ENCODE results near the gene EML6.
A peak's percentile ranks its signal among the peaks of the same experiment; 100 is the strongest.

EML6 gene

DNA sequence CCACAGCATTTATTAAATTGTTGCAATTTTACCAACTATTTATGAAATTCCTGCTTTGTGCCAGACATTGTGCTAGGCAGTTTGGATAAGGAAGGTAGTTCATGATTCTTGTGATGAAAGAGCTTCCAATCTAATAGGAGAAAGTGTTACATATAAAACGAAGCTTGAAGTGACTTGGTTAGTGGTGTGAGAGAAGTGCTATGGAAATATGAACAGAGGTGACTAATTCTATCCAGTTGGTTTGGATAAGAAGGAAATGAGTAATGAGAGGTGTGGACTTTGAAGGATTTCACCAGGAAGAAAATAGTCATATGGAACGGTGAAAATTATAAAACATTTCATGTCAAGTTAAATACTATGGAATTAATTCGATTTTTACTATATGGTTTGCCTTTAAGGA lies 48.6 kb downstream of the EML6 start:
- H3K23ac ChIP-seq (ENCODE audit: low read depth, low read length, poor library complexity): no peak overlapping the region
- no peak overlapping the region for H3K4me3 ChIP-seq (ENCODE audit: low read length in 2 of 2)
- no peak overlapping the region for H2BK12ac ChIP-seq (ENCODE audit: low read length)
- H3K18ac ChIP-seq (ENCODE audit: low read length): no peak overlapping the region
- H3K27me3 ChIP-seq (ENCODE audit: control insufficient read depth in 3 of 3, insufficient read depth in 3 of 3, low read depth in 1 of 3, low read length in 3 of 3): no peaks in the 10 kb centered on the region
- H4K8ac ChIP-seq (ENCODE audit: low read depth, low read length): no peak overlapping the region
- no peak overlapping the region for H3K4ac ChIP-seq (ENCODE audit: low read length)
- no peak overlapping the region for H3K14ac ChIP-seq (ENCODE audit: low read length)
- no peaks in the 10 kb centered on the region for H3K36me3 ChIP-seq (replicated peaks in 1 of 2; ENCODE audit: control insufficient read depth in 2 of 2, insufficient read depth in 2 of 2, low read length in 2 of 2)
- H2BK120ac ChIP-seq (ENCODE audit: low read depth, low read length): no peak overlapping the region
- no peak overlapping the region for H3K9ac ChIP-seq (ENCODE audit: low read depth, low read length, poor library complexity)
- no peak overlapping the region for H4K91ac ChIP-seq (ENCODE audit: low read depth, low read length, poor library complexity)
- no peak overlapping the region for H2BK15ac ChIP-seq (ENCODE audit: low read length)
- H2AFZ ChIP-seq (ENCODE audit: low read length): no peak overlapping the region
- no peaks in the 10 kb centered on the region for H3K4me1 ChIP-seq (ENCODE audit: control insufficient read depth in 2 of 2, insufficient read depth in 1 of 2, low read depth in 1 of 2, low read length in 2 of 2)
- no peak overlapping the region for H2AK5ac ChIP-seq (ENCODE audit: low read depth, low read length)
- H3K4me2 ChIP-seq (ENCODE audit: insufficient read depth, low read length, poor library complexity, severe bottlenecking): no peak overlapping the region
- no peak for DNase-seq (ENCODE audit: low spot score)
- H3K9me3 ChIP-seq (replicated peaks in 1 of 2; ENCODE audit: control insufficient read depth in 2 of 2, insufficient read depth in 1 of 2, low read depth in 1 of 2, low read length in 2 of 2): peaks cover 3 to 18% of the 10 kb centered on the region in 2 donors
- H2BK5ac ChIP-seq (ENCODE audit: low read length): no peak overlapping the region
- no peaks in the 10 kb centered on the region for H3K79me1 ChIP-seq (ENCODE audit: low read depth, low read length)
- H3K27ac ChIP-seq (replicated peaks; ENCODE audit: low read length): no peak overlapping the region
- no CpG with 5 or more reads among the region's 3 CpGs for WGBS, 2 donors (ENCODE audit: extremely low coverage in 2 of 2, insufficient read length in 2 of 2, insufficient replicate concordance in 1 of 2)

DNA sequence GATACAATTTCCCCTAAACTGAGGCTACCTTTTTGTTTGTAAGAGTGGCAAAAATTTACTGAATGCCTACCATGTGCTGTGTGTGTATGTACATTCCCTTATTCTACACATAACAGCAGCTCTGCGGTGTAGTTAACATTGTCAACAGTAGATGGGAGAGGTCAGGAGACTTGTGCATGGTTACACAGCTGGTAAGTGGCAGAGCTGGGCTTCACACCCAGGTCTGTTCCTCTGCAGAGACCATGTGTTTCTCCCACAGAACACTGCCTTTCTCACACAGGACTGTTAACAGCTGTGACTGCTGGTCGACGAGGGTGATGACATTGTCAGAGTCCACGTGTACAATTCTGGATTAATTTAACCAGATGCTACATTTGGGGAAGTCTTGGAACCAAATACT lies 49.1 kb downstream of the EML6 start:
- H3K18ac ChIP-seq (ENCODE audit: low read length): no peak overlapping the region
- no peak overlapping the region for H3K4me3 ChIP-seq (ENCODE audit: low read length in 2 of 2)
- no peak overlapping the region for H3K27ac ChIP-seq (replicated peaks; ENCODE audit: low read length)
- H3K36me3 ChIP-seq (replicated peaks in 1 of 2; ENCODE audit: control insufficient read depth in 2 of 2, insufficient read depth in 2 of 2, low read length in 2 of 2): no peaks in the 10 kb centered on the region
- H3K4me2 ChIP-seq (ENCODE audit: insufficient read depth, low read length, poor library complexity, severe bottlenecking): no peak overlapping the region
- no peak overlapping the region for H2AK5ac ChIP-seq (ENCODE audit: low read depth, low read length)
- no peaks in the 10 kb centered on the region for H3K79me1 ChIP-seq (ENCODE audit: low read depth, low read length)
- H3K27me3 ChIP-seq (ENCODE audit: control insufficient read depth in 3 of 3, insufficient read depth in 3 of 3, low read depth in 1 of 3, low read length in 3 of 3): no peaks in the 10 kb centered on the region
- no peak overlapping the region for H4K91ac ChIP-seq (ENCODE audit: low read depth, low read length, poor library complexity)
- H3K4ac ChIP-seq (ENCODE audit: low read length): no peak overlapping the region
- H3K9ac ChIP-seq (ENCODE audit: low read depth, low read length, poor library complexity): no peak overlapping the region
- WGBS, 2 donors (ENCODE audit: extremely low coverage in 2 of 2, insufficient read length in 2 of 2, insufficient replicate concordance in 1 of 2): no CpG with 5 or more reads among the region's 4 CpGs
- H3K4me1 ChIP-seq (ENCODE audit: control insufficient read depth in 2 of 2, insufficient read depth in 1 of 2, low read depth in 1 of 2, low read length in 2 of 2): no peaks in the 10 kb centered on the region
- no peak overlapping the region for H2BK5ac ChIP-seq (ENCODE audit: low read length)
- no peak overlapping the region for H2AFZ ChIP-seq (ENCODE audit: low read length)
- no peak overlapping the region for H4K8ac ChIP-seq (ENCODE audit: low read depth, low read length)
- no peak overlapping the region for H2BK15ac ChIP-seq (ENCODE audit: low read length)
- H2BK12ac ChIP-seq (ENCODE audit: low read length): no peak overlapping the region
- H3K14ac ChIP-seq (ENCODE audit: low read length): no peak overlapping the region
- no peak overlapping the region for H2BK120ac ChIP-seq (ENCODE audit: low read depth, low read length)
- peaks cover 3 to 18% of the 10 kb centered on the region in 2 donors for H3K9me3 ChIP-seq (replicated peaks in 1 of 2; ENCODE audit: control insufficient read depth in 2 of 2, insufficient read depth in 1 of 2, low read depth in 1 of 2, low read length in 2 of 2)
- no peak for DNase-seq (ENCODE audit: low spot score)
- no peak overlapping the region for H3K23ac ChIP-seq (ENCODE audit: low read depth, low read length, poor library complexity)

DNA sequence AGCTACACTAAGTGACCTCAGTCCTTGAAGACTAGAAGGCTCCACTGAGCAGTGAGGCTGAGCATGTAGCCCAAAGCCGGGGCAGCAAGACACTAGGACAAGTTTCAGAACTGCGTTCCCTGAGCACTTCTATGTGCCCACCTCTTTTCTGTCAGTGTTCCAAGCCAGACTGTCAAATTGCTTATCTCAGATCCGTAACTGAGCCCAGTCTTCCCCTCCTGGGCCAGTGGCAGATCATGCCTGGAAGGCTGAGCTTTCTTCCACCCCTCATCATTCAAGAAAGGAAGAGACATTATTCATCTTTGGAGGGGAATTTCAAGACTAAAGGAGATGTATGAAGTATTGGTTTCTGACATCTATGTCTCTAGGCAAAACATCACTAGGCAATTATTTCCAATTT lies 49.8 kb downstream of the EML6 start:
- Histone ChIP-seq H2AFZ (ENCODE audit: low read length) (no peak overlapping the region), H4K8ac (ENCODE audit: low read depth, low read length) (no peak overlapping the region), H3K36me3 (replicated peaks in 1 of 2; ENCODE audit: control insufficient read depth in 2 of 2, insufficient read depth in 2 of 2, low read length in 2 of 2) (no peaks in the 10 kb centered on the region), H3K4me3 (ENCODE audit: low read length in 2 of 2) (no peak overlapping the region), H3K27me3 (ENCODE audit: control insufficient read depth in 3 of 3, insufficient read depth in 3 of 3, low read depth in 1 of 3, low read length in 3 of 3) (no peaks in the 10 kb centered on the region), H3K4me2 (ENCODE audit: insufficient read depth, low read length, poor library complexity, severe bottlenecking) (no peak overlapping the region), H3K18ac (ENCODE audit: low read length) (no peak overlapping the region), H2AK5ac (ENCODE audit: low read depth, low read length) (no peak overlapping the region), H2BK5ac (ENCODE audit: low read length) (no peak overlapping the region), H2BK120ac (ENCODE audit: low read depth, low read length) (no peak overlapping the region), H3K23ac (ENCODE audit: low read depth, low read length, poor library complexity) (no peak overlapping the region), H3K9ac (ENCODE audit: low read depth, low read length, poor library complexity) (no peak overlapping the region), H3K4me1 (ENCODE audit: control insufficient read depth in 2 of 2, insufficient read depth in 1 of 2, low read depth in 1 of 2, low read length in 2 of 2) (no peaks in the 10 kb centered on the region), H4K91ac (ENCODE audit: low read depth, low read length, poor library complexity) (no peak overlapping the region), H3K9me3 (replicated peaks in 1 of 2; ENCODE audit: control insufficient read depth in 2 of 2, insufficient read depth in 1 of 2, low read depth in 1 of 2, low read length in 2 of 2) (peaks cover 3 to 18% of the 10 kb centered on the region in 2 donors), H2BK15ac (ENCODE audit: low read length) (no peak overlapping the region), H3K27ac (replicated peaks; ENCODE audit: low read length) (no peak overlapping the region), H2BK12ac (ENCODE audit: low read length) (no peak overlapping the region), H3K4ac (ENCODE audit: low read length) (no peak overlapping the region), H3K14ac (ENCODE audit: low read length) (no peak overlapping the region), H3K79me1 (ENCODE audit: low read depth, low read length) (no peaks in the 10 kb centered on the region)
- no peak for DNase-seq (ENCODE audit: low spot score)
- WGBS, 2 donors (ENCODE audit: extremely low coverage in 2 of 2, insufficient read length in 2 of 2, insufficient replicate concordance in 1 of 2): no CpG with 5 or more reads among the region's 3 CpGs

DNA sequence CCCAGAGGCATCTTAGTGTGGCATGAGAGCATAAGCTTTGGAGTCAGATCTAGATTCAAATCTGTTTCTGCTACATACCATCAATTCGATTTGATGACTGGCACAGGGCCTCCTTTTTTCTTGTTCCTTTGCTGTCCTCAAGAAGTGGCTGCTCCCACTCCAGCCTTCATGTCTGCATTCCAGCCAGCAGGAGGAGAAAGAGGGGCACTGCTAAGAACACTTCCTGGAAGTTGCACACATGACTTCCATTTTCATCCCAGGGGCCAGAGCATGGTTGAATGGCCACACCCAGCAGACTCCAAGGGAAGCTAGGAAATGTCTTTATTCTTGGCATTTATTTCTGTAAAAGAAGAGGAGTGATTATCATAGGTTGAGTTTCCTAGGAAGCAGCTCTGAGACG lies 50.4 kb downstream of the EML6 start:
- H3K27ac ChIP-seq (replicated peaks; ENCODE audit: low read length): no peak overlapping the region
- no peak overlapping the region for H2BK15ac ChIP-seq (ENCODE audit: low read length)

More for the DNA sequence above, 50.4 kb downstream of the EML6 start:
- Histone ChIP-seq H3K36me3 (replicated peaks in 1 of 2; ENCODE audit: control insufficient read depth in 2 of 2, insufficient read depth in 2 of 2, low read length in 2 of 2) (no peaks in the 10 kb centered on the region), H3K4me3 (ENCODE audit: low read length in 2 of 2) (no peak overlapping the region), H3K14ac (ENCODE audit: low read length) (no peak overlapping the region), H3K9ac (ENCODE audit: low read depth, low read length, poor library complexity) (no peak overlapping the region), H3K4ac (ENCODE audit: low read length) (no peak overlapping the region), H3K27me3 (ENCODE audit: control insufficient read depth in 3 of 3, insufficient read depth in 3 of 3, low read depth in 1 of 3, low read length in 3 of 3) (no peaks in the 10 kb centered on the region), H3K79me1 (ENCODE audit: low read depth, low read length) (no peaks in the 10 kb centered on the region), H3K18ac (ENCODE audit: low read length) (no peak overlapping the region), H4K91ac (ENCODE audit: low read depth, low read length, poor library complexity) (no peak overlapping the region), H3K4me2 (ENCODE audit: insufficient read depth, low read length, poor library complexity, severe bottlenecking) (no peak overlapping the region), H2AK5ac (ENCODE audit: low read depth, low read length) (no peak overlapping the region), H3K23ac (ENCODE audit: low read depth, low read length, poor library complexity) (no peak overlapping the region), H3K9me3 (replicated peaks in 1 of 2; ENCODE audit: control insufficient read depth in 2 of 2, insufficient read depth in 1 of 2, low read depth in 1 of 2, low read length in 2 of 2) (peaks cover 3 to 18% of the 10 kb centered on the region in 2 donors), H3K4me1 (ENCODE audit: control insufficient read depth in 2 of 2, insufficient read depth in 1 of 2, low read depth in 1 of 2, low read length in 2 of 2) (no peaks in the 10 kb centered on the region), H2BK120ac (ENCODE audit: low read depth, low read length) (no peak overlapping the region), H2AFZ (ENCODE audit: low read length) (peak overlapping the region; percentile 30), H4K8ac (ENCODE audit: low read depth, low read length) (no peak overlapping the region), H2BK12ac (ENCODE audit: low read length) (no peak overlapping the region), H2BK5ac (ENCODE audit: low read length) (no peak overlapping the region)
- DNase-seq (ENCODE audit: low spot score): no peak
- no CpG with 5 or more reads among the region's 2 CpGs for WGBS, 2 donors (ENCODE audit: extremely low coverage in 2 of 2, insufficient read length in 2 of 2, insufficient replicate concordance in 1 of 2)

Measured in neuronal stem cell (in vitro differentiated cells).